GM20000 (cell line): Measurements from ENCODE around the gene NOC4L.

Source experiments
- DNase-seq: peaks from one replicate; pipeline ENCODE4 v3.0.0; 2012; ENCODE audit warnings: low spot score
- TF ChIP-seq, protein P1 (sequence below): IDR thresholded peaks from 2 replicates; pipeline ENCODE4 v1.5.1; 2012; ENCODE audit warnings: mild to moderate bottlenecking, control low read depth; ENCODE audit errors: extremely low read depth, missing control alignments

The NOC4L gene

DNA sequence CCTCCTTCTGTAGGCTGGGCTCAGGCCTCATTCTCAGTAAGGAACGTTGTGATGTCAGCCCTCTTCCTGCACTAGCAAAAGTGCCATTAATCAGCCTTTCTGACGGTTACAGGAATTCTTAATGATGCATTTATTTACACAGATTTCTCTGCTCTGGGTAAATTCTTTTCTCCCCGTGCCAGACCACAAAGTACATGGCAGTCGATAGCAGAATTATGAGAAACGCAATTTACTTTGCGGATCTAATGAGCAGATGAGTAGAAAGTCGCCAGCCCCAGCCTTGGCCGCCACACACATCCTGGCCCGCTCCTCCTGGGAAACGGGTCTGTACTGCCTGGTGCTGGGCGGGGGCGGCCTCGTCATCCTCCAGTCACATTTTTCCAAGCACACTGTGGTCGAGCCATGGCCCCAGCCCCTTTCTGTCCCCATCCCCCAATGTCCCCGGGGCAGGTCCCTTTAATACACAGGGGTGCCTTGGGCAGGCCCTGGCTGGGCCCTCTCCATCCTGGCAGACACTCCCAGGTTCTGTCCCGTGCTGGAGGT is 25.9 kb downstream of the NOC4L start:
- TF ChIP-seq, protein P1, sequence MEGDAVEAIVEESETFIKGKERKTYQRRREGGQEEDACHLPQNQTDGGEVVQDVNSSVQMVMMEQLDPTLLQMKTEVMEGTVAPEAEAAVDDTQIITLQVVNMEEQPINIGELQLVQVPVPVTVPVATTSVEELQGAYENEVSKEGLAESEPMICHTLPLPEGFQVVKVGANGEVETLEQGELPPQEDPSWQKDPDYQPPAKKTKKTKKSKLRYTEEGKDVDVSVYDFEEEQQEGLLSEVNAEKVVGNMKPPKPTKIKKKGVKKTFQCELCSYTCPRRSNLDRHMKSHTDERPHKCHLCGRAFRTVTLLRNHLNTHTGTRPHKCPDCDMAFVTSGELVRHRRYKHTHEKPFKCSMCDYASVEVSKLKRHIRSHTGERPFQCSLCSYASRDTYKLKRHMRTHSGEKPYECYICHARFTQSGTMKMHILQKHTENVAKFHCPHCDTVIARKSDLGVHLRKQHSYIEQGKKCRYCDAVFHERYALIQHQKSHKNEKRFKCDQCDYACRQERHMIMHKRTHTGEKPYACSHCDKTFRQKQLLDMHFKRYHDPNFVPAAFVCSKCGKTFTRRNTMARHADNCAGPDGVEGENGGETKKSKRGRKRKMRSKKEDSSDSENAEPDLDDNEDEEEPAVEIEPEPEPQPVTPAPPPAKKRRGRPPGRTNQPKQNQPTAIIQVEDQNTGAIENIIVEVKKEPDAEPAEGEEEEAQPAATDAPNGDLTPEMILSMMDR = no peak
- no peak for DNase-seq

DNA sequence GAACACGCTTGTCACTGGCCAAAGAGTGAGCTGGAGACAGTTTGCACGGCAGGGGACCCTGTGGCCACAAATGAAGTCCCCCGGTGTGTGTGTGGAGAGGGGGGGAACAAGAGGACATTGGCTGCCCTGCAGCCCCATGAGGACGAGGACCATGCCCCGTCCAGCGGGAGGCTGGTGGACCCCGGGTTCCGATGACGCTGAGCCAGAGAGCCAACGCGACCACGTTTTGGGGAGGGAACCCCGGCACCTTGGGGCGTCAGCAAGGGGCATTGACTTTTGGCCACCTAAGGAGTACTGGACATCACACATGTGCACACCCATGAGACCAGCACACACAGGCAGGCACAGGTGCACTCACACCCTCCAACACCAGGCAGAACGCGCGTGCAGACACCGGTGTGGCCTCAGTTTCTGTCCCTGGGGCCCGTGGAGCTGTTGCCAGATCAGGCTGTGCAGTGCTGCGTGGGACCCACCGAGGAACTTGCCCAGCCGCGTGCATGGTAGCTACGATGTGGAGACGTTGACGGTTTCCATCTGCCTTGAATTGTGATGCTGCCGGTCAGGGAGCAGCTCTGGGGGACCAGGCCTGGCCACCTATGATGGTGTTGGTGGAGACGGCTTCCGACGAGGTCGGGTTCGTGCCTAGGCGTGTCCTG is 26.5 kb downstream of the NOC4L start:
- TF ChIP-seq, protein P1 = no peak
- no peak for DNase-seq

DNA sequence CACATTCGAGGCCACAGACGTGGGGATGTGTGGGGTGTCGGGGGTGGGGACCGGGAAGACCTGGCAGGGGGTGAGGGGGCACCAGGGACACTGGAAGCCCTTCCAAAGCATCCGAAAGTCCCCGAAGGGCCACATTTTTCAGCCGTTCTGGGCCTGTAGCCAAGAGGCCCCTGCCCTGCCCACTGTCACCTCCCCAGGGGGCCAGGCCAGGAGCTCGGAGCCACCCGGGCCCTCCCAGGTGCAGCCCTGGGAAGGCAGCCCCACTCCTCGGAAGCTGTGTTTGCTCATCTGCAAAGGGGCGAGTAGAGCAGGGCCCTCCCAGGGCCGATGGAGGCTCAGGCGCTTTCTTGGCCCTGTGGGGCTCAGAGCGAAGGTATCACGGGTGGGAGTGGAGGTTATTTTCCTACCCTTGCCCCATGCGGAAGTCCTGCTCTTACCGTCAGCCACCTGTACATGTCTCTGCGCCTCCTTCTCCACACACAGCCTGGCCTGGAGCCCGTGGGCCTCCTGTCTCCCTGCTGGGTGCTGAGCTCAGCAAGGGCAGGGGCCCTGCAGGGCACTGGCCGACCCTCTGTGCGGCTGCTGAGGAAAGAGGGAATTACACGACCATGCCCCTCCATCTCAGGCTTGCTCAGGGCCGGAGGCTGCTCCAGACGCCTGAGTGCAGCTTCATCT is 27.2 kb downstream of the NOC4L start:
- no peak for DNase-seq
- TF ChIP-seq, protein P1 = no peak

DNA sequence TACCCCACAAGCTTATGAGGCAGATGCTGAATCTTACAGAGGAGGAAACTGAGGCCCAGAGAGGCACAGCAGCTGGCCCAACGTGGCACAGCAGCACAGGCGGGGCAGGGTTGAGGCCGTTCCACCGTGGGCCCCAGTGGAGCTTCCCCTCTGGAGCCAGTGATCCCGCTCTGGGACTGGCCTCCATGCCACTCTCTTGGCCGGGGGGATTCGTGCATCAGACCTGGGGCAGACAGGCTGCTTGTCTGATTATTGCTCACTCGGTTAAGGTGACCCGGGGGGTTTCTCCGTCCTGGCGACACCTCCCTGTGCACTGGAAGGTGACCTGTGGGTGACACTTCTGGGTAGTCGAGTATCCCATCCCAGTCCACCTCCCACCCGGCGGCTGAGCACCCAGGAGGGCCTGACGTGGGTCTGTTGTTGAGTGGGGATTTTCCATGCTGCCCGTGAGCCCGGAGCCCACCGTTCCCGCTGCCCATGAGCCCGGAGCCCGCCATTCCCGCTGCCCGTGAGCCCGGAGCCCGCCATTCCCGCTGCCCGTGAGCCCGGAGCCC is 27.8 kb downstream of the NOC4L start:
- no peak for DNase-seq
- TF ChIP-seq, protein P1 = no peak

DNA sequence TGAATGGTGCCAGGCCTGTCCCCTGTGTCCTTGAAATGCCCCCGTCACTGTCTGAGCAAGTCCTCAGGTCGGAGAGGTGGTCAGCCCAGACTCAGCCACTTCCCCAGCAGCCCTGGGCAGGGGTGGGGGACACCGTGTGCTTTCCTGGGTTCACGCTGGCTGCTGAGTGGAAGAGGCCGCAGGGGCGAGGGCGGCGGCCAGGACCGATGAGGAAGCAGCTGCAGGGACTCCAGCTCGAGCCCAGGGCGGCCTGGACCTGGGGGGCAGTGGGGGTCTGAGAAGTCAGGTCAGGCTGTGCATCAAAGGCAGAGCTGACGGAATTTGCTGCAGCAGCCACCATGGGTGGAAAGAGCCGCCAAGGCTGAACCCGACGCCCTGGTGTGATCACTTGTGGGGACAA is 28.4 kb downstream of the NOC4L start:
- DNase-seq = no peak
- TF ChIP-seq, protein P1 = no peak

DNA sequence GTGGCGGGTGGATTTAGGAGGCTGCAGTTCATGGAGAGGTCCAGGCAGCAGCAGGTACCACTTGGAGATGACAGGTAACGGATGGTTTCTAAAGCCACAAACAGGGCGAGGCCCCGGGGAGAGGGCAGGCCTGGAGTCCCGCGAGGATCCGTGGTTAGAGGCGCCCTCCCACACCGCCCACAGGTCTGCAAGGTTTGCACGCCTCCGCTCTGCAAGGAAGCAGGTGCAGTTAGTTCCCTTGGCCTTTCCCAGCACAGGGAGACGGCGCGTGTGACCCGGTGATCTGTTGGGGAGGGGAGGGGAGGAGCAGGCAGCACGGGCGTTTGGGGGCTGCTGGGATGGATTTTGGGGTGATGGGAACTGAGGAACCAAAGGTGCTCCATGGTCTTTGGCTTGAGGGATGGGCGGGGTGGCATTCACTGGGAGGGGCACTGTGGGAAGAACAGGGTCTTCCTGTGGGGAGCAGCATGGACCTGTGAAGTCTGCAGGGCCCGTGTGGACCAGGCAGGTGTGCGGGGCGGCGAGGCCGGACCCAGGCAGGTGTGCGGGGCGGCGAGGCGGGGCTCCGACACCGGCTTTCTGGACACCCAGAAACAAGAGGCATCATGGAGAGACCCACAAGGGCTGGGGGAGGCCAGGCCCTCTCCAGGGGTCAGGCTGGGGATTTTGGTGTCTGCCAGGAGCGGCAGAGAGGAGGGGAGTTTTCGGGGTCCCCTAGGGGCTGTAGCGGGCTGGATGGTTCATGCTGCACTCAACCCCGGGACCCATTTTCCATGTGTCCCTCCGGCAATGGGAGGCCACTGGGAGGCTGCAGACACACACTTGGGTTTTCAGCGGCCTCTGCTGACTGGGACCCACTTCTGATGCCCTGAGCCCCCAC is 29.1 kb downstream of the NOC4L start:
- TF ChIP-seq, protein P1 = no peak
- no peak for DNase-seq
